ENCODE data around the gene ASAP3. TPM values are rescaled to one million over a fixed set of nuclear protein-coding genes. Genes with fewer than 3 reads are reported as not detected.

Gene ASAP3
- total RNA-seq, 1 experiment from 2014 or later = 0.60 TPM

DNA sequence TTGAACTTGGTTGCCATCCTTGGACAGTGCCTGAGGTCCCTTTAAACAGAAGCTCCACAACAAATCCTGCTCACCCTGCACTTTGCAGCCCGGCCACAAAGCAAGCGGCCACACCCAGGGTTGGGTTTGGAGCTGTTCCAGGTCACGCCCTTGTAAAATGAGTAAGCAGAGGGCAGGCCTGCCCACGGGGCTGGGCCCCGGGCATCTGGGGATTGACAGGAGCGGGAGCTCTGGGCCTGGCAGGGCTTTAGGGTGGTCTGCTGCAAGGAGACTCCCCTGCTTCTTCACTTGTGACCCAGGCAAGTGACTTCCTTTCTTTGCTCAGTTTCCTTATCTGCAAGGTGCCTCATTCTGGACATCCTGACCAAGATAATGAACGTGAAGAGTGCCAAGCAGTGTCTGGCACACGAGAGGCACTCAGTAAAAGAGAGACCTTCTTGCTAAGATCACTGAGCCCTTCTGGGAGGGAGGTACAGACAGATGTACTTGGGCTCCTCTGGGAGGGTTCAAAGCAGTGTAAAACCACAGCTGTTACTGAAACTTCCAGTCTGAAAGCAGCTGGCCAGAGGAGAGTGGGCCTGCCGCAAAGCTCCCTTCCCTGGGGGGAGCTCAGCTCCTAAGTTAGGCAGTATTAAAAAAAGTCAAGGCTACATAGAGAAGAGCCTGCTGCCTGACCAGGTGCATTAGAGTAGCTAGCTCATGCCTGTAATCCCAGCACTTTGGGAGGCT, 44.4 kb upstream of the ASAP3 start:
- Histone ChIP-seq H3K79me2 (ENCODE audit: low read length) (peaks cover 64% of the 10 kb centered on the region), H3K27ac (ENCODE audit: low read length) (peak overlapping the region; percentile 95), H4K20me1 (ENCODE audit: insufficient read depth, low read depth, low read length) (peaks cover 10% of the 10 kb centered on the region; the same call in 1 of the 2 replicates), H3K4me3 (ENCODE audit: low read length) (peak overlapping the region; percentile 78), H3K27me3 (ENCODE audit: low read length) (no peaks in the 10 kb centered on the region), H3K9me3 (ENCODE audit: low read length) (no peaks in the 10 kb centered on the region), H2AFZ (ENCODE audit: low read length) (no peak overlapping the region), H3K9ac (ENCODE audit: low read length) (peak overlapping the region; percentile 76), H3K4me1 (ENCODE audit: low read length) (peaks cover 85% of the 10 kb centered on the region), H3K36me3 (ENCODE audit: insufficient read depth, low read length) (no peaks in the 10 kb centered on the region), H3K9me2 (replicated peaks; ENCODE audit: insufficient read depth, low read length) (no peaks in the 10 kb centered on the region), H3K4me2 (ENCODE audit: low read depth, low read length, poor library complexity, severe bottlenecking) (peak overlapping the region; percentile 90)
- DNase-seq = peak; percentile 93

- H3K4me3 ChIP-seq (ENCODE audit: low read length) = peak overlapping the region; percentile 78; the same call in 1 of the 2 replicates
Observed at GRCh38 chr1:23527900-23528249, 43.9 kb upstream of the ASAP3 start.

DNA sequence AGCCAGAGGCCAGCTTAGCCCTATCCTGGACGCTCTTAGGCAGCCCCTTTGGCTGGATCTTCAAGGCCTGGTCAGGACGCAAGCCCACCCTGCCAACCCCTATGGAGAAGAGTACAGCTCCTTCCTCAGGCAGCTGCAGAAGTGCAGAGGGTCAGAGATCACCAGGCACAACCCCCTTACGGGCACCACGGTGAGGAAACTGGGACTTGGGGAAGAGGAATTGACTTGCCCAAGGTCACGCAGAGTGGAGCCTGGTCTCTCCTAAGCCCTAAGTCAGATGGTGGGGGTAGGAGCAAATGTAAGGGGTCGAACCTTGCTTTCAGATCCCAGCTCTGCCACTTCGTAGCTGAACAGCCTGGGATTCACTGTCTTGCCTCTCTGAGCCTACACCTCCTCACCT, 43.4 kb upstream of the ASAP3 start:
- H3K27me3 ChIP-seq (ENCODE audit: low read length) = no peaks in the 10 kb centered on the region
- H2AFZ ChIP-seq (ENCODE audit: low read length) = no peak overlapping the region
- peak overlapping the region; percentile 78; the same call in 1 of the 2 replicates for H3K4me3 ChIP-seq (ENCODE audit: low read length)
- no peaks in the 10 kb centered on the region for H3K9me3 ChIP-seq (ENCODE audit: low read length)
- H3K9ac ChIP-seq (ENCODE audit: low read length) = peak overlapping the region; percentile 76; the same call in 1 of the 2 replicates
- H3K27ac ChIP-seq (ENCODE audit: low read length) = peak overlapping the region; percentile 95
- peaks cover 64% of the 10 kb centered on the region for H3K79me2 ChIP-seq (ENCODE audit: low read length)
- peaks cover 78% of the 10 kb centered on the region for H3K4me1 ChIP-seq (ENCODE audit: low read length)
- peaks cover 6% of the 10 kb centered on the region for H3K36me3 ChIP-seq (ENCODE audit: insufficient read depth, low read length)
- no peaks in the 10 kb centered on the region for H3K9me2 ChIP-seq (replicated peaks; ENCODE audit: insufficient read depth, low read length)
- no peak for DNase-seq
- peak overlapping the region; percentile 90 for H3K4me2 ChIP-seq (ENCODE audit: low read depth, low read length, poor library complexity, severe bottlenecking)
- peaks cover 10% of the 10 kb centered on the region; the same call in 1 of the 2 replicates for H4K20me1 ChIP-seq (ENCODE audit: insufficient read depth, low read depth, low read length)

More at GRCh38 chr1:23527900-23528249, 43.9 kb upstream of the ASAP3 start:
- Histone ChIP-seq H3K9me3 (ENCODE audit: low read length) (no peaks in the 10 kb centered on the region), H3K79me2 (ENCODE audit: low read length) (peaks cover 64% of the 10 kb centered on the region), H3K9ac (ENCODE audit: low read length) (peak overlapping the region; percentile 76), H3K4me1 (ENCODE audit: low read length) (peaks cover 80% of the 10 kb centered on the region), H4K20me1 (ENCODE audit: insufficient read depth, low read depth, low read length) (peaks cover 10% of the 10 kb centered on the region; the same call in 1 of the 2 replicates), H2AFZ (ENCODE audit: low read length) (no peak overlapping the region), H3K27me3 (ENCODE audit: low read length) (no peaks in the 10 kb centered on the region), H3K9me2 (replicated peaks; ENCODE audit: insufficient read depth, low read length) (no peaks in the 10 kb centered on the region), H3K27ac (ENCODE audit: low read length) (peak overlapping the region; percentile 95), H3K4me2 (ENCODE audit: low read depth, low read length, poor library complexity, severe bottlenecking) (peak overlapping the region; percentile 90), H3K36me3 (ENCODE audit: insufficient read depth, low read length) (peaks cover under 1% of the 10 kb centered on the region; the same call in 1 of the 2 replicates)
- no peak for DNase-seq

DNA sequence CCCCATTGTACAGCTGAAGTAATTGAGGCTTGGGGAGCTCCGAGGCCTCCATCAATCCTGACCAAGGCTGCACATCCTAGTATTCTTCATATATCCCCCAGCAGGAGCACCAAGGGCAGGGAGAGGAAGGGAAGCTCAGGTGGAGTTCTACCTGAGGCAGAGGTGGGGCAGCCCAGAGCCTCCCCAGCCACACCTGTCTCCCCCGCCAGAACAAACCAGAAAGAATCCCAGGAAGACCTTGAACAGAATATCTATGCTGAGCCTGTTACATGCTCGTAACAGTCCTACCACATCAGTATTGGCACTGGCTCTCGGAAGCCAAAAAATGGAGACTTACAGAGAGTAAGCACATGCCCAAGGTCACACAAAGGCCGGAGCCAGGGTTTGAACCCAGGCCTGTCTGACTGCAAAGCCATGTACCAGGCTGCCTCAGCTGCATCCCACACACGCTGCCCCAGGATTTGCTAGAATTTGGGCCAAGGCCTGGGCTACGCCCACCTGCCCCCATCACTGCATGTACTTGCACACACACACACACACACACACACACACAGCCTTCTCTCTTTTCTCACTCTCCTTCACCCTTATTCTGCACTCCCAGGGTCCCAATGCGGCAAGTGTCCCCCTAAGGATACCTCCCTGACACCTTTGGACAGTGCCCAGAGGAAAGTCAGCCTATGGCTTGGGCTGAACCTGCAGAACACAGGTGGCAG, 42.5 kb upstream of the ASAP3 start:
- Histone ChIP-seq H3K9me2 (replicated peaks; ENCODE audit: insufficient read depth, low read length) (no peaks in the 10 kb centered on the region), H3K27ac (ENCODE audit: low read length) (peak overlapping the region; percentile 95), H3K4me1 (ENCODE audit: low read length) (peaks cover 69% of the 10 kb centered on the region), H3K9ac (ENCODE audit: low read length) (no peak overlapping the region), H3K9me3 (ENCODE audit: low read length) (no peaks in the 10 kb centered on the region), H2AFZ (ENCODE audit: low read length) (no peak overlapping the region), H3K79me2 (ENCODE audit: low read length) (peaks cover 68% of the 10 kb centered on the region), H3K4me2 (ENCODE audit: low read depth, low read length, poor library complexity, severe bottlenecking) (peak overlapping the region; percentile 90), H3K4me3 (ENCODE audit: low read length) (0 out of 2 replicates have a peak overlapping the region, but pooled peaks have one; percentile 2), H3K27me3 (ENCODE audit: low read length) (no peaks in the 10 kb centered on the region), H3K36me3 (ENCODE audit: insufficient read depth, low read length) (peaks cover 15% of the 10 kb centered on the region), H4K20me1 (ENCODE audit: insufficient read depth, low read depth, low read length) (peaks cover 10% of the 10 kb centered on the region; the same call in 1 of the 2 replicates)
- DNase-seq = no peak

- Histone ChIP-seq H3K9ac (ENCODE audit: low read length) (peak overlapping the region; percentile 44; the same call in 1 of the 2 replicates), H3K4me3 (ENCODE audit: low read length) (no peak overlapping the region), H3K4me1 (ENCODE audit: low read length) (peaks cover 64% of the 10 kb centered on the region), H4K20me1 (ENCODE audit: insufficient read depth, low read depth, low read length) (peaks cover 10% of the 10 kb centered on the region; the same call in 1 of the 2 replicates), H2AFZ (ENCODE audit: low read length) (no peak overlapping the region), H3K4me2 (ENCODE audit: low read depth, low read length, poor library complexity, severe bottlenecking) (peak overlapping the region; percentile 90), H3K27me3 (ENCODE audit: low read length) (no peaks in the 10 kb centered on the region), H3K79me2 (ENCODE audit: low read length) (peaks cover 66% of the 10 kb centered on the region), H3K36me3 (ENCODE audit: insufficient read depth, low read length) (peaks cover 18% of the 10 kb centered on the region), H3K9me3 (ENCODE audit: low read length) (no peaks in the 10 kb centered on the region), H3K9me2 (replicated peaks; ENCODE audit: insufficient read depth, low read length) (no peaks in the 10 kb centered on the region), H3K27ac (ENCODE audit: low read length) (peak overlapping the region; percentile 74)
- DNase-seq = peak; percentile 59
Observed at GRCh38 chr1:23525558-23526250, 41.7 kb upstream of the ASAP3 start.

GRCh38 chr1:23524716-23525401, 40.9 kb upstream of the ASAP3 start:
- no peak for DNase-seq
- Histone ChIP-seq H3K9me3 (ENCODE audit: low read length) (no peaks in the 10 kb centered on the region), H3K4me2 (ENCODE audit: low read depth, low read length, poor library complexity, severe bottlenecking) (peak overlapping the region; percentile 23), H3K9ac (ENCODE audit: low read length) (peak overlapping the region; percentile 44), H2AFZ (ENCODE audit: low read length) (no peak overlapping the region), H3K27me3 (ENCODE audit: low read length) (no peaks in the 10 kb centered on the region), H3K79me2 (ENCODE audit: low read length) (peaks cover 58% of the 10 kb centered on the region), H3K4me1 (ENCODE audit: low read length) (peaks cover 55% of the 10 kb centered on the region), H3K4me3 (ENCODE audit: low read length) (no peak overlapping the region), H3K27ac (ENCODE audit: low read length) (peak overlapping the region; percentile 74), H3K9me2 (replicated peaks; ENCODE audit: insufficient read depth, low read length) (no peaks in the 10 kb centered on the region), H4K20me1 (ENCODE audit: insufficient read depth, low read depth, low read length) (peaks cover 10% of the 10 kb centered on the region; the same call in 1 of the 2 replicates), H3K36me3 (ENCODE audit: insufficient read depth, low read length) (peaks cover 18% of the 10 kb centered on the region)

DNA sequence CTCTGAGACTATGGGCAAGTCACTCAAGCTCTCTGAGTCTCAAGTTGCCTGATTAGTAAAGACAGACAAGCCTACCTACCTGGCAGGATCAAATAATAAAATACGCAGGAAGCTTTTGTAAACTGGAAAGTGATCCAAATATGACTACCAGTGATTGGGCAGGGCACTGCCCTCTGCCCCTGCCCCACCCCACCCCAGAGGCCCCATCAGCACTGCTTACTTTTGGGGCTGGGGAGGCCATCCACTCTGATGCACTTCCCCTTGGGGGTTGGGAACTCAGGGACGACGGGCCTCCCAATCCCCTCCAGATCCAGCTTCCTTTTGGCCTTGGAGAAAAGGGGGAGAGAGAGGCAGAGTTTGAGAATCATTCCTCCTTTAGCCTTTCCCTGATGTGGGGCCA, 40.2 kb upstream of the ASAP3 start:
- Histone ChIP-seq H3K4me1 (ENCODE audit: low read length) (peaks cover 48% of the 10 kb centered on the region), H3K27me3 (ENCODE audit: low read length) (no peaks in the 10 kb centered on the region), H3K9ac (ENCODE audit: low read length) (no peak overlapping the region), H4K20me1 (ENCODE audit: insufficient read depth, low read depth, low read length) (peaks cover 10% of the 10 kb centered on the region; the same call in 1 of the 2 replicates), H3K4me2 (ENCODE audit: low read depth, low read length, poor library complexity, severe bottlenecking) (no peak overlapping the region), H2AFZ (ENCODE audit: low read length) (no peak overlapping the region), H3K27ac (ENCODE audit: low read length) (peak overlapping the region; percentile 74; the same call in 1 of the 2 replicates), H3K9me2 (replicated peaks; ENCODE audit: insufficient read depth, low read length) (no peaks in the 10 kb centered on the region), H3K9me3 (ENCODE audit: low read length) (no peaks in the 10 kb centered on the region), H3K36me3 (ENCODE audit: insufficient read depth, low read length) (peaks cover 21% of the 10 kb centered on the region), H3K4me3 (ENCODE audit: low read length) (no peak overlapping the region), H3K79me2 (ENCODE audit: low read length) (peaks cover 51% of the 10 kb centered on the region)
- DNase-seq = no peak

All from Karpas-422 (cell line).